ENCODE data around the gene RBMS3. TPM values are rescaled to one million over a fixed set of nuclear protein-coding genes. Genes with fewer than 3 reads are reported as not detected.

The RBMS3 gene
- total and polyA plus RNA-seq, 2 of the 8 experiments (the other 6 are each of a cell fraction or from before 2014, with no cell fraction given) = 3.7 to 6.9 TPM

GRCh38 chr3:30006111-30006510 is 725.2 kb downstream of the RBMS3 start:
- H3K4me1 ChIP-seq (replicated peaks in 1 of 4; ENCODE audit: control insufficient read depth in 3 of 4, insufficient read depth in 4 of 4, low read length in 3 of 4) = no peaks in the 10 kb centered on the region; a peak in 1 of 7 replicates
- DNase-seq (ENCODE audit: low read depth in 1 of 2, low spot score in 2 of 2) (no peak), FAIRE-seq (no peak)
- no peak overlapping the region for H2BK120ac ChIP-seq (replicated peaks; ENCODE audit: low read depth, low read length)
- POLR2A ChIA-PET (ENCODE audit: partially characterized antibody) = no interaction called here
- no peaks in the 10 kb centered on the region for H3K27me3 ChIP-seq (replicated peaks in 1 of 4; ENCODE audit: control insufficient read depth in 3 of 4, extremely low read depth in 1 of 4, insufficient read depth in 3 of 4, low read length in 3 of 4)
- no peaks in the 10 kb centered on the region for H3K79me2 ChIP-seq (ENCODE audit: control insufficient read depth in 1 of 2, insufficient read depth in 2 of 2, low read length in 2 of 2)
- no peaks in the 10 kb centered on the region for H3K79me1 ChIP-seq (ENCODE audit: low read depth, low read length)
- no peak overlapping the region for H2AFZ ChIP-seq (ENCODE audit: low read length)
- no peaks in the 10 kb centered on the region for H3K23me2 ChIP-seq (ENCODE audit: low read depth, low read length)
- H2BK15ac ChIP-seq (ENCODE audit: low read length) = no peak overlapping the region
- no peak overlapping the region for H3K27ac ChIP-seq (ENCODE audit: low read depth, low read length)
- no peak overlapping the region for H3K14ac ChIP-seq (ENCODE audit: insufficient read length)
- H3K4me3 ChIP-seq (ENCODE audit: extremely low read depth in 1 of 4, insufficient read depth in 2 of 4, low read depth in 3 of 4, low read length in 4 of 4) = no peak overlapping the region
- CTCF ChIA-PET (ENCODE audit: partially characterized antibody) = no interaction called here
- no peak overlapping the region for H4K91ac ChIP-seq (replicated peaks; ENCODE audit: insufficient read length, low read length)
- no peak overlapping the region for H3K56ac ChIP-seq (replicated peaks; ENCODE audit: insufficient read length, low read depth, low read length)
- H4K5ac ChIP-seq (ENCODE audit: insufficient read length, low read depth, low read length) = no peak overlapping the region
- no peak overlapping the region for H2BK5ac ChIP-seq (ENCODE audit: low read depth, low read length)
- no peak overlapping the region for H2BK20ac ChIP-seq (ENCODE audit: low read length)
- H3K4ac ChIP-seq (replicated peaks; ENCODE audit: insufficient read length, low read depth, low read length) = no peak overlapping the region
- no peaks in the 10 kb centered on the region for H3K36me3 ChIP-seq (ENCODE audit: control insufficient read depth in 2 of 4, insufficient read depth in 4 of 4, low read length in 3 of 4)
- H3K9ac ChIP-seq (replicated peaks in 1 of 4; ENCODE audit: extremely low read depth in 1 of 4, low read depth in 3 of 4, low read length in 3 of 4) = no peak overlapping the region
- no peak overlapping the region for H3K18ac ChIP-seq (ENCODE audit: extremely low read depth, low read length)
- H2BK12ac ChIP-seq (ENCODE audit: low read depth, low read length) = no peak overlapping the region
- no peak overlapping the region for H2AK5ac ChIP-seq (ENCODE audit: low read depth, low read length)
- H4K8ac ChIP-seq (ENCODE audit: extremely low read depth, insufficient read depth, low read length) = no peak overlapping the region
- WGBS, 2 experiments (ENCODE audit: extremely low coverage in 1 of 2, insufficient coverage in 1 of 2, insufficient read length in 1 of 2, insufficient replicate concordance in 2 of 2, low coverage in 1 of 2, low lambda C conversion rate in 2 of 2, missing lambda C conversion rate in 1 of 2) = 90% methylated on average over 1 of the region's 1 CpG; no CpG with 5 or more reads in 1 of the 2 experiments
- H3K9me3 ChIP-seq (ENCODE audit: insufficient read depth in 2 of 2, low read depth in 1 of 2, low read length in 1 of 2) = no peaks in the 10 kb centered on the region
- H3K23ac ChIP-seq (ENCODE audit: insufficient read length) = no peak overlapping the region
- H4K20me1 ChIP-seq (replicated peaks in 1 of 2; ENCODE audit: control insufficient read depth in 1 of 2, insufficient read depth in 2 of 2, low read length in 2 of 2) = no peaks in the 10 kb centered on the region
- no peak overlapping the region for H3K4me2 ChIP-seq (ENCODE audit: insufficient read depth in 1 of 2, low read depth in 2 of 2, low read length in 2 of 2)
- TF ChIP-seq SP4 (IDR thresholded peaks at IDR 0.05; ENCODE audit: low read length) (no peak), TBP (IDR thresholded peaks at IDR 0.05; ENCODE audit: low read depth, low read length) (no peak), SRF (IDR thresholded peaks at IDR 0.05; ENCODE audit: low read depth, low read length) (no peak), EP300 (IDR thresholded peaks at IDR 0.05; ENCODE audit: borderline replicate concordance in 1 of 2, low read depth in 2 of 2, low read length in 2 of 2) (no peak), ATF2 (IDR thresholded peaks at IDR 0.05; ENCODE audit: low read length) (no peak), SIRT6 (IDR thresholded peaks at IDR 0.05; ENCODE audit: low read length) (no peak), SP2 (IDR thresholded peaks at IDR 0.05; ENCODE audit: low read length) (no peak), TCF12 (IDR thresholded peaks at IDR 0.05; ENCODE audit: low read depth, low read length) (no peak), ASH2L (IDR thresholded peaks at IDR 0.05; ENCODE audit: low read length) (no peak), EZH2 (IDR thresholded peaks at IDR 0.05; ENCODE audit: low read depth, low read length, severe bottlenecking) (no peak), BCL11A (IDR thresholded peaks at IDR 0.05; ENCODE audit: low read depth in 2 of 2, low read length in 2 of 2) (no peak), RXRA (IDR thresholded peaks at IDR 0.05; ENCODE audit: insufficient read depth, low read depth, low read length) (no peak), ZNF274 (IDR thresholded peaks at IDR 0.05; ENCODE audit: borderline replicate concordance, extremely low read depth, low read length) (no peak)
